GM10266 (cell line): ENCODE data around the gene GPC4.

Source experiments
- DNase-seq: peaks from one replicate; pipeline ENCODE4 v3.0.0; 2012; ENCODE audit errors: extremely low spot score
- CTCF ChIP-seq: IDR thresholded peaks from 2 replicates; pipeline ENCODE4 v1.5.1; 2012; ENCODE audit warnings: mild to moderate bottlenecking, low read depth; ENCODE audit not compliant: control insufficient read depth, insufficient read depth; ENCODE audit errors: missing control alignments

The GPC4 gene

DNA sequence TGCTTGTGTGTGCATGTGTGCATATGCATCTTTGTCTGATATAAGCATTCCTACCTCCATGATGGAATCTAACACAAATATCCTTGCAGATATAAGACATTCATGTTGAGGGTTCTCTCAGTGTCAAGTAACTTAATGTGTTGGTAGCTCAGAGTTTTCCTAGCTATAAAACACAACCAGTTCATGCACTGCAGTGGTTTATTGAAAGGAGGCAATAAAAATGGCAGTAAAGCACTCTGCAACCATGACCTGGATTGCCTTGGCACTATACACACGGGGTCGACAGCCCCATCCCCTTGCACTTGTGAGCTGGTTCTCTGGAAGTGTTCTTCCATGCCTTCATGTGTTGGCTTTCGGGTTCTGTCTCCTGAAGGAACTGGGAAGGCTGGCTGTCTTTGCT is 38.9 kb downstream of the GPC4 start:
- no peak for DNase-seq
- no peak for TF ChIP-seq CTCF

DNA sequence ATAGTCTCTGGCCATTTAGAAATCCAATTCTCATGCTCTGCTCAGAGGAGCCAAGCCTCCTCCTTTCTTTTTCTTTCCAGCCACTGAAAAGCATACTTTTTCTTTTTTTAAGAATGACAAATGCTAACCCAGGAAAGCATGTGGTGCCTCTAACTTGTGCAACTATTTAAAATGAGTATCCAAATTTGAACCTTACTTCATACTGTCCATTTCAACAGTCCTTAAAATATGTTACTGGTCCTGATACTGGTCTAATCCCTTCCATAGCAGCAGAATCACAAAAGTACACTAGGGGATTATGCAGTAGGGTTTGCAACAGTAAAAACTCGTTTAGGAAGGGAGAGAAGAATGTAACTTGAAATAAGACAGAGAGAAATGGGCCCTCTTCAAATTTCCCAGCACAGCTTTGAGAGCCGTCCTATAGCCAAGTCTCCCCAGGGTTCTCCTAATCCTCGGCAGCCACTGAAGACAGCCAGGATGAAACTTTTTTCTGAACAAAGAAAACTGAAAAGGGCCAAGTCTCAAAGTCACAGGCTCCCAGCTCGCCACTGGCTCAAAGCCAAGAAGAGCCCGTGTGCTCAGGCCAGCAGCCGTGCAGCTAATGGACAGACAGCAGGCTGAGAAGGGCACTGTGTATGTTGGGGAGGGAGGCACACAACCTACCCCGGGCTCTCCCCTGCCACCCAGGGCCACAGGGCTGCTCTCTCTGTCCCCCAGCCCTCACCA is 39.5 kb downstream of the GPC4 start:
- TF ChIP-seq CTCF, result no peak
- DNase-seq, result no peak

DNA sequence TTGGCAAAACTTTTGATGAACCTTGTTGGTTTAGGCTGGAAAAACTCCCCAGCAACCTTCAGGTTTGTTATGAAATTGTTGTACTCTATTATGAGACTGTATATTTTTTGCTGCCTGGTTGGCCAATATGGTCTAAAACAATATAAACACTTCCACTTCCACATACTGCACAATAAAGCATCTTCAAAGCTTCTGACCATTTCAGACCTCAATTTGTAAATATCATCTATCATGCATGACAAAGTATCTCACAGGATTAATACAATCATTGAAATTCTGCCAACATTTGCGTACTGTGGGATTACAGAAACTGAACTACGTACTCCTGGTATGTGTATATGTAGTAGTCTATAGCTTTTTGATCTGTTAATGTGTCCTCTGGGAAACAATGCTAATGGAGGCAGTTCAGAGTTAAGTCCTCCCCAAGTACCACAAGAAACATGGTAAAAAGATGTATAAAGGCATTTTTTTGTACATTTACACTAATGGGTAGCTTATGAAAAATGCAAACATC is 40.4 kb downstream of the GPC4 start:
- no peak for DNase-seq
- TF ChIP-seq CTCF, result no peak

GRCh38 chrX:133373386-133374079 is 41.8 kb downstream of the GPC4 start:
- DNase-seq, result no peak
- TF ChIP-seq CTCF, result no peak

GRCh38 chrX:133370696-133371275 is 44.5 kb downstream of the GPC4 start:
- no peak for DNase-seq
- no peak for TF ChIP-seq CTCF

- TF ChIP-seq CTCF, result no peak
- DNase-seq, result no peak
These were observed 46.2 kb downstream of the GPC4 start for GRCh38 chrX:133369065-133369464.

DNA sequence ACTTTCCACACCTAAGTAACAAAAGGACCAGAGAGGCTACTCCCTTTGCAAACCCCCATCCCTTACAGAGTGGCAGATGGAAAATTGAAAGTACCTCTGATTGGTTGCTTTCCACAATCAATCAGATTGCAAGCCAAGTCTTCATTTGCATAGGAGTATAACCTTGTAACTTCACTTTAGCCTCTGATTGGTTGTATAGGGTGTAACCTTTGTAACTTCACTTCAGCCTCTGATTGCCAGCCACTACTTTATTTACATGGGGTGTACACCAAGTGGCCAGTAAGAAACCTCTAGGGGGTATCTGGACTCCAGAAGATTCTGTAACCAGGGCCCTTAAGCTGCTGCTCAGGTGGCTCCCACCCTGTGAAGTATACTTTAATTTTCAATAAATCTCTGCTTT is 48.6 kb downstream of the GPC4 start:
- no peak for TF ChIP-seq CTCF
- no peak for DNase-seq
